GM12872 (cell line): ENCODE data around the gene PITPNM3.

Experiments
- TF ChIP-seq, protein P1 (sequence below): IDR thresholded peaks from 3 replicates; pipeline ENCODE4 v1.5.1; 2011; ENCODE audit warnings: low read depth, mild to moderate bottlenecking, low read length, moderate library complexity; ENCODE audit not compliant: insufficient read depth

Gene PITPNM3

DNA sequence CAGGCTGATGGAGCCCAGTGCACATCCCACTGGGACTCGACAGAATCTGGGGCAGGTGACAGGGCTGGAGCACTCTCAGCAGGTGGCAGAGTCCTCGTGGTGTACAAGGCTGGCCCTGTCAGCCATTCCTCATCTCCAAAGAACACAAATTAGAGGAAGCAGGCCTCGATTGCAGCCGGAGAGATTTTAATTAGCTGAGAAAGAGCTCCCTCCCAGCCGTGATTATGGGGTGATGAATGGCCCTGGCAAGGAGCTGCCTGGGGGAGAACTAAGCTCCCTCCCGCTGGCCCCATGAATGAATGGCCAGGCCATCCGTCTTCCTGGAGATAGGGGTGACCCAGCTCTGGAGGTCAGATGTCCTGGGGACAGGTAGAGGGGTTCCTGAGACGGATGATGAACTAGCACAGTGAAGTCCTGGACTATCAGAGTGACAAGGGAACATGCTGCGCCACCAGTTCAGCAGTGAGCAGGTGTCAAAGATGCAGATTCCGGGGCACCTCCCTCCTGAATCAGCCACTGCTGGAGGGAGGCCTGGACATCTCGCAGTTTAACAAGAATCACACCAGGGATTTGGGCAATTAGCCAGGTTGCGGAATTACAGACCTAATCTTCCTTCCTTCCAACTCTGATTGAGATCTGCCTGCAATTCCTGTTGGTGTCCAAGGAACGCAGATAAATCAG lies 76.6 kb downstream of the PITPNM3 start:
- TF ChIP-seq, protein P1, sequence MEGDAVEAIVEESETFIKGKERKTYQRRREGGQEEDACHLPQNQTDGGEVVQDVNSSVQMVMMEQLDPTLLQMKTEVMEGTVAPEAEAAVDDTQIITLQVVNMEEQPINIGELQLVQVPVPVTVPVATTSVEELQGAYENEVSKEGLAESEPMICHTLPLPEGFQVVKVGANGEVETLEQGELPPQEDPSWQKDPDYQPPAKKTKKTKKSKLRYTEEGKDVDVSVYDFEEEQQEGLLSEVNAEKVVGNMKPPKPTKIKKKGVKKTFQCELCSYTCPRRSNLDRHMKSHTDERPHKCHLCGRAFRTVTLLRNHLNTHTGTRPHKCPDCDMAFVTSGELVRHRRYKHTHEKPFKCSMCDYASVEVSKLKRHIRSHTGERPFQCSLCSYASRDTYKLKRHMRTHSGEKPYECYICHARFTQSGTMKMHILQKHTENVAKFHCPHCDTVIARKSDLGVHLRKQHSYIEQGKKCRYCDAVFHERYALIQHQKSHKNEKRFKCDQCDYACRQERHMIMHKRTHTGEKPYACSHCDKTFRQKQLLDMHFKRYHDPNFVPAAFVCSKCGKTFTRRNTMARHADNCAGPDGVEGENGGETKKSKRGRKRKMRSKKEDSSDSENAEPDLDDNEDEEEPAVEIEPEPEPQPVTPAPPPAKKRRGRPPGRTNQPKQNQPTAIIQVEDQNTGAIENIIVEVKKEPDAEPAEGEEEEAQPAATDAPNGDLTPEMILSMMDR: no peak

DNA sequence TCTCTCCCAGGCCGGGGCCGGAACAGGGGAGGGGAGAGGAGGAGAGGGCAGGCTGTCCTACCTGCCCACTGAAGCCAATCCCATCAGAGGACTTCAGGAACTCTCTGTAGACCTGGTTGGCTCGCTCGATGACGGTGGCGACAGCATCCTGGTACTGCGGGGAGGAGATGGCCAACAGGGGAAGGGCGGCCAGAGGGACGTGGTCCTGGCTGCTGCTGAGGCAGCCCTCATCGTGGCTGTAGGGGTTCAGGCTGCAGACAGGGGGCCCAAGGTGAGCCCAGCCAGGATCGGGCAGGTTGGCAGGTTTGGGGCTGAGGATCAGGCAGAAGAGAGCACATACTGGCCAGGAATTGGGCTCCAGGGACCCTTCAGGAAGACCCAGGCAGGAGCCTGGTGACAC lies 77.9 kb downstream of the PITPNM3 start:
- TF ChIP-seq, protein P1: no peak

DNA sequence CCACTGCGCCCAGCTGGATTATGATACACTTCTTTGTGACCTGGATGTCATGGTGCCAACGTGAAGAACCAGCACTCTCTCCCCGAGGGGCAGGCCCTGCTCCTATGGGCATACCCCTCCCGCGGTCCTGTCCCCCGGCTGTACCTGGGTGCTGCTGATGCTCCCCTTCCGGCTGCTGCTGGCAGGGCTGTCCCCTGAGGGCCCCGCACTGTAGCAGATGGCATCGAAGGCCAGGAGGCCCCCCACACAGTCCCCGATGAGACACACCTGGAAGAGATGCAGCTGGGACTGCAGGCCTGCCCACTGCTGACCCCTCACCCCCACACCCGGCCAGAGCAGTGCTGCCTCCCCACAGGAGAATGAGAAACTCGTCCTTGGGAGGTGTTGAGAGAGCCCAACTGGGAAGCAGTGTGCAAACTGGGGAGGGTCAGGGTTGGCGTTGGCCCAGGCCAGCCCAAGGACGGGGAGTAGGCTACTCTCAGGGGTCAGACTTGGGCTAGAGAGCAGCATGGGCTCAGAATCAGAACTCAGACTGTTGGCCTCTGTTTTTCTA lies 78.4 kb downstream of the PITPNM3 start:
- TF ChIP-seq, protein P1: no peak

DNA sequence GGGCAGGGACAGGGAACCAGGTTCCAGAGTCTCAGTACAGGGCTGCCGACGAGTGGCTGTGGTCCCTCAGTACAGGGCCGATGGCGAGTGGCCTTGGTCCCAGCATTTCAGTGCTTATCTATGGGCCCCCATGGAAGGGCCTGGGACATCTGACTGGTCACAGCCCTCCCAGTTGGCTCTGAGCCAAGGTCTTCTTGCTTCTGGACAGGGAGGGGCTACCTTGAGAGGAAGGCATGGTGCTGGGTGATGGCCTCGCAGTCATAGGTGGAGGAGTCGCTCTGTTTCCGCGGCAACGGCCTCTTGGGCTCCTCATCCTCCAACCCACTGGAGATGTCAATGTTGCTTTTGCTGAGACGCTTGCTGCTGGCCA lies 79.6 kb downstream of the PITPNM3 start:
- TF ChIP-seq, protein P1: no peak

DNA sequence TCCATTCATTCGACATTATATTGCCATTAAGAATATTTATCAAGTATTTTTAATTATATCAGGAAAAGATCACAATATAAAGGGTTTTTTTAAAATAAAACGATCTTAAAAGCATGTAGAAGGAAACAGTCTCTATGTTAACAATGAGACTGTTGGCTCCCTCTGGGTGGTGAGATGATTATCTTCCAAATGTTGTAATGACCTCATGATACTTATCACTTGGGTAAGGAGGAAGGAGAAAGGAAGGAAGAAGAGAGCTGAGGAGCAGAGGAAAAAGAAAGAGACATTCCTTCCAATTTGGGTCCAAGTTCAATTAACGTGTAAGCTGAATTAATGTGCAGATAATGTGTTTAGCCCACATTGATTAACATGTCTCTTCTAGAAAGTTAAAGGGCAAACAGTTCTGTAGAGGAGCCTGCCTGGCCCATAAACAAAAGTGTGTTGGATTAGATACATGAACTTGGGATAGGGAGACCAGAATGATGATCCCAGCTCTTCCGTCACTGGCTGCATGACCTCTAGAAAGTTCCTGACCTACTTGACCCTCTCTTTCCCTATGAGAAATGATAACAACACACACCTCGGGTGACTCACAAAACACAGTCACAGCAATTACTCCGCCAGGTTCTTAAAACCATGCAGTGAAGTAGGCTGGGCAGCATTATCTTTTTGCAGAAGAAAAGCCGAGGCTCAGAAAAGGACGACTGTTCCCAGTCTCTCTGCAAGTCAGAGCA lies 80.1 kb downstream of the PITPNM3 start:
- TF ChIP-seq, protein P1: no peak

DNA sequence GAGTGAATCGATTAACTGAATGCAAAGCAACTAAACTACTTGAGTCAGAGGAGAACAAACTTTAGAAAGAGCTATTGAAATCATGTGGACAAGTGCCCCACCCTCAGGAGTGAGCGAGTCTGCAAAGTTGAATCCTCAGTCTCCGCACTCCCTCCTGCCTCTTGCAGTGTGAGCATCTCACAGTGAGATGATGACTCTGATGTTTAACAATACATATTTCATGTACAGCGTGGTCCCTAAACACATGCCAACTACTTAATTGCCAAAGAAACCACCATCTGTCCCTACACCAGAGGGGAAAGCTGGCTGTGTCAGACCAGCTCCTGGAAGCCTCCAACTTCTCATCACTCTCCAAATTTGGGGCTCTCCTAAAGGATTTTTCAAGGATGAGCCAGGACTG lies 80.9 kb downstream of the PITPNM3 start:
- TF ChIP-seq, protein P1: no peak

DNA sequence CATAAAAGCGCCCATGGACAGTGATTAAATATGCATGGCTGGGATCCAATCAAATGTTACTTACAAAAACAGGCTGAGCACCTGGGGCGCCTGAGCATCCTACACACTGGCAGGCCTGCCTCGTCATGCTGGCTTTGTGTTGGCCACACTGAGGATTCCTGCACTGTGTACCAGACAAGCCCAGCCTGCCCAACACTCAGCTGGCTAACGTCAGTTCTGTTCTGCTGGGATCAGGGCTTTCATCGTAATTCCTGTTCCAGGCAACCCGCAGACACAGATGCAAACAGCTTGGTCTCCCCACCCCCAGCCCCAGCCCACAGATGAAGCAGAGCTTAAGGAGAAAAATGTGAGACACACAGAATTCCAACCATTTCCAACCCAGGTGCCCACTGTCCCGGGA lies 81.4 kb downstream of the PITPNM3 start:
- TF ChIP-seq, protein P1: no peak
